Panc1 (cell line): ENCODE measurements around the gene PCSK5.

Source experiments
- POLR2AphosphoS5 ChIP-seq: IDR thresholded peaks from 2 replicates; pipeline ENCODE4 v1.6.1; 2012; ENCODE audit warnings: mild to moderate bottlenecking, low read depth, low read length, moderate library complexity
- SIN3A ChIP-seq: IDR thresholded peaks from 2 replicates; pipeline ENCODE4 v1.6.1; 2012; ENCODE audit warnings: low read depth, mild to moderate bottlenecking, low read length, moderate library complexity, borderline replicate concordance; ENCODE audit not compliant: insufficient read depth
- TCF7L2 ChIP-seq: IDR thresholded peaks from 2 replicates; pipeline ENCODE4 v1.6.1; 2011; ENCODE audit warnings: mild to moderate bottlenecking, low read depth, low read length, inconsistent platforms
- TF ChIP-seq, protein P1 (sequence below): fragments of 450-650 bp; IDR thresholded peaks from 2 replicates; pipeline ENCODE4 v1.5.1; 2017; ENCODE audit warnings: mild to moderate bottlenecking
- TF ChIP-seq, protein P2 (sequence below), 2 experiments: IDR thresholded peaks; 2 replicates each; pipeline ENCODE4 v1.6.1; 2011 to 2012; ENCODE audit warnings: low read depth in 2 of 2, control low read depth in 1 of 2, low read length in 1 of 2, mild to moderate bottlenecking in 1 of 2, moderate library complexity in 1 of 2; ENCODE audit not compliant: insufficient read depth in 1 of 2

DNA sequence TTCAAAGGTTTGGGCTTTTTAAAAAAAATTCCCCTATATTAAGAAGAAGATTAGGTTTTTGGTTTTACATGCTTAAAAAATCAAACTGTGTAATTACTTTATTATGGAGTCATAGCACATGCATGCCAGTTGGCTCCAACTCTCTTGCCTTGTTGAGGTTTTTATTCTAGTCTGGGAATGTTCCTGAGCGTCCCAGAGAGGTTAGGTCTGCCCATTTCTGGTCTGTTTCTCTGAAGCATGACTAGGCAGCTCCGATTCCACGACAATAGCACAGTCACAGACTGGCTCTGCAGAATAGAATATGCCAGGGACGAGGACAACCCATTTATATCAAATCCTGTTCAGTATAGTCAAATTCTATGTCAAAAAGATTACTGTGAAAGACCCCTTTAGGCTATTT is 217.0 kb downstream of the PCSK5 start:
- TF ChIP-seq POLR2AphosphoS5 (no peak), TCF7L2 (no peak), SIN3A (no peak)
- TF ChIP-seq, protein P1, sequence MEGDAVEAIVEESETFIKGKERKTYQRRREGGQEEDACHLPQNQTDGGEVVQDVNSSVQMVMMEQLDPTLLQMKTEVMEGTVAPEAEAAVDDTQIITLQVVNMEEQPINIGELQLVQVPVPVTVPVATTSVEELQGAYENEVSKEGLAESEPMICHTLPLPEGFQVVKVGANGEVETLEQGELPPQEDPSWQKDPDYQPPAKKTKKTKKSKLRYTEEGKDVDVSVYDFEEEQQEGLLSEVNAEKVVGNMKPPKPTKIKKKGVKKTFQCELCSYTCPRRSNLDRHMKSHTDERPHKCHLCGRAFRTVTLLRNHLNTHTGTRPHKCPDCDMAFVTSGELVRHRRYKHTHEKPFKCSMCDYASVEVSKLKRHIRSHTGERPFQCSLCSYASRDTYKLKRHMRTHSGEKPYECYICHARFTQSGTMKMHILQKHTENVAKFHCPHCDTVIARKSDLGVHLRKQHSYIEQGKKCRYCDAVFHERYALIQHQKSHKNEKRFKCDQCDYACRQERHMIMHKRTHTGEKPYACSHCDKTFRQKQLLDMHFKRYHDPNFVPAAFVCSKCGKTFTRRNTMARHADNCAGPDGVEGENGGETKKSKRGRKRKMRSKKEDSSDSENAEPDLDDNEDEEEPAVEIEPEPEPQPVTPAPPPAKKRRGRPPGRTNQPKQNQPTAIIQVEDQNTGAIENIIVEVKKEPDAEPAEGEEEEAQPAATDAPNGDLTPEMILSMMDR, result no peak
- TF ChIP-seq, protein P2, sequence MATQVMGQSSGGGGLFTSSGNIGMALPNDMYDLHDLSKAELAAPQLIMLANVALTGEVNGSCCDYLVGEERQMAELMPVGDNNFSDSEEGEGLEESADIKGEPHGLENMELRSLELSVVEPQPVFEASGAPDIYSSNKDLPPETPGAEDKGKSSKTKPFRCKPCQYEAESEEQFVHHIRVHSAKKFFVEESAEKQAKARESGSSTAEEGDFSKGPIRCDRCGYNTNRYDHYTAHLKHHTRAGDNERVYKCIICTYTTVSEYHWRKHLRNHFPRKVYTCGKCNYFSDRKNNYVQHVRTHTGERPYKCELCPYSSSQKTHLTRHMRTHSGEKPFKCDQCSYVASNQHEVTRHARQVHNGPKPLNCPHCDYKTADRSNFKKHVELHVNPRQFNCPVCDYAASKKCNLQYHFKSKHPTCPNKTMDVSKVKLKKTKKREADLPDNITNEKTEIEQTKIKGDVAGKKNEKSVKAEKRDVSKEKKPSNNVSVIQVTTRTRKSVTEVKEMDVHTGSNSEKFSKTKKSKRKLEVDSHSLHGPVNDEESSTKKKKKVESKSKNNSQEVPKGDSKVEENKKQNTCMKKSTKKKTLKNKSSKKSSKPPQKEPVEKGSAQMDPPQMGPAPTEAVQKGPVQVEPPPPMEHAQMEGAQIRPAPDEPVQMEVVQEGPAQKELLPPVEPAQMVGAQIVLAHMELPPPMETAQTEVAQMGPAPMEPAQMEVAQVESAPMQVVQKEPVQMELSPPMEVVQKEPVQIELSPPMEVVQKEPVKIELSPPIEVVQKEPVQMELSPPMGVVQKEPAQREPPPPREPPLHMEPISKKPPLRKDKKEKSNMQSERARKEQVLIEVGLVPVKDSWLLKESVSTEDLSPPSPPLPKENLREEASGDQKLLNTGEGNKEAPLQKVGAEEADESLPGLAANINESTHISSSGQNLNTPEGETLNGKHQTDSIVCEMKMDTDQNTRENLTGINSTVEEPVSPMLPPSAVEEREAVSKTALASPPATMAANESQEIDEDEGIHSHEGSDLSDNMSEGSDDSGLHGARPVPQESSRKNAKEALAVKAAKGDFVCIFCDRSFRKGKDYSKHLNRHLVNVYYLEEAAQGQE (IDR thresholded peaks at IDR 0.05; ENCODE audit: insufficient read depth in 1 of 2, low read depth in 2 of 2, low read length in 1 of 2), result no peak
